NCI-H82 (cell line): Measurements from ENCODE around the gene BNC2.

Experiments used
- DNase-seq: peaks from one replicate; lab custom pipeline; 2025; lab: John Stamatoyannopoulos, UW

The BNC2 gene

GRCh38 chr9:16368237-16369087 lies 502.0 kb downstream of the BNC2 start:
- no peak for DNase-seq

DNA sequence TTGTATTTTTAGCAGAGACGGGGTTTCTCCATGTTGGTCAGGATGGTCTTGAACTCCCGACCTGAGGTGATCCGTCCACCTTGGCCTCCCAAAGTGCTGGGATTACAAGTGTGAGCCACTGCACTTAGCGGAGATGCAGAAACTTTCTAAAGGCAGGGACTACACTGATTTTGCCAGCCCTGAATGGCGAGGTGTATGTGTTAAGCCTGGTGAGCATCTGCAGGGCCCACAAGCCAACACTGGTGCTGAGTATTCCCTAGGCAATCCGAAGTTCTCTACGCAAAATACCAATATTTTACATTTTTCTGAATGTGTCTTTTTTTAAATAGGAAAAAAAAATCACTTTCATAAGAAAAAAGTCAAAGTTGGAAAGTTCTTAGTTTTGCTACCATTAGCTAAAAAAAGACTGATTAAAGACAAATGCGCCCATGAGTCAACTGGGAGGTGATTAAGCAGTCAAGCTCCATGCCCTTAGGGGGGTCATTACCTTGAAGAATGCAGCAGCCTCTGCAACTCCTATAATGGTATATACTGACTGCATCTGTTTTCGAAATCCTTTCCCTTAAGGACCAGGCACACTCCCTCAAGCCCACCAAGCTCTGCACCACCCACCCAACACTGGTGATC lies 502.8 kb downstream of the BNC2 start:
- DNase-seq: no peak

DNA sequence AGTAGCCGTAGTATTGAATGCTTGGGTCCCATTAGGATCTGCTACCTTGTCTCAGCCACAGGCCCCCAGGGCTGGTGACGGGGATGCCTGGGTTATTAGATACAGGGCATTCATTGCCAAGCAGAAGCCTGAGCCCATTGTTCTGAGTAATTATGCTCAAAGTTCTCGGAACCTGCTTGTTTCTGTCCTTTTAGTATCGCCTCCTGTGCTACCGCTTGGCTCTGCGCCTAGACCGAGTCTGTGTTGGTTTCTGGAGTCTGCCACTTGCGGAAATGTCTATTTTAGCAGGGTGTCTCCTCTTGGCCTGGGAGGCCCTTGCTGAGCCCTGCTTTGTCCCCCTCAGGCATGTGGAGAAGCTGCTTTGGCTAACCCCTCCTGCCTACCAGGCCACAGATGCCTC lies 506.1 kb downstream of the BNC2 start:
- no peak for DNase-seq

DNA sequence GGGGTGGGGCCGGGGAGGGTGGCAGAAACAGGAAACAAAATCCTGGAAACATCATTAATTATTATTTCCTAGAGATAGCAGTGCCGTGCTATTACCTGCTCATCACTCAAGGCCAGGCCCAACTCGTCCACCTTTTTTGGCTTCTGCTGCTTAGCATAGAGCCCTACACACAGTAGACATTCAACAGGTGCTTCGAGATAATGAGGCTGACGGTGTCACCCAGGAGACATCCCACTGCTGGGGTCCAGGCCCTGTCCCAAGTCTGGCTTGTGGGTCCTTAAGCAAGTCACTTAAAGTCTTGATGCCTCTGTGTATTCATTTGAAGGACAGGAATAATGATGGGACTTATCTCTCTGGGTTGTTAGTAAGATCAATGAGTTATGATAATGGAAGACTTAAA lies 506.6 kb downstream of the BNC2 start:
- DNase-seq: no peak

DNA sequence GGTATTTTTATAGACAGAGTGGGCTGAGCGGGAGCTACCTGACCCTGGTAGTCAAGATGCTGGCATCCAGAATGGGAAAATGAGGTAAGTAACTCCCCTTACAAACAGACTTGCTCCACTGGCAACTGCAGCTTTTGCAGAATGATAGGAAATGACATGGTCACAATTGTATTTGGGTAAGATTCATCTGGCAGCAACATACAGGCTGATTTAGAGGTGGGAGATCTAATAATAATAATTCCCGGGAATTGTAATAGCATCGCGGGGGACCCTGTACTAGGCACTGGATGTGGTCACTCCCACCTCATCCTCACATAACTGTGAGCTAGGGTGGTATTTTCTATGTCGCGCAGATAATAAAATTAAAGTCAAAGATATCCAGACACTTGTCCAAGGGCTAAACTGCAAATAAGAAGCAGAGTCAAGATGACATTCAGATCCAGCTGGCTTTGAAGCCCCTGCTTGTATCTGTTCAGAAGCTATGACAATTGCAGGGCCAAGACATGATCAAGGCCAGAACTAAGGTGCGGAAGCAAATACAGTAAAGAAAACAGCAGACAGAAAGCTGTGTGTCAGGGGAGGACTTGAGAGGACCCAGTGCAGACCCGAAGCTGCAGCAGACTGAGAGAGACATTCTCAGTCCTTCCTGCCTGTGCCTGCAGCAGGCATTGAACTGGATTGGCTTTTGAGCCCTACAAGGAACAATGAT lies 507.2 kb downstream of the BNC2 start:
- DNase-seq: no peak

DNA sequence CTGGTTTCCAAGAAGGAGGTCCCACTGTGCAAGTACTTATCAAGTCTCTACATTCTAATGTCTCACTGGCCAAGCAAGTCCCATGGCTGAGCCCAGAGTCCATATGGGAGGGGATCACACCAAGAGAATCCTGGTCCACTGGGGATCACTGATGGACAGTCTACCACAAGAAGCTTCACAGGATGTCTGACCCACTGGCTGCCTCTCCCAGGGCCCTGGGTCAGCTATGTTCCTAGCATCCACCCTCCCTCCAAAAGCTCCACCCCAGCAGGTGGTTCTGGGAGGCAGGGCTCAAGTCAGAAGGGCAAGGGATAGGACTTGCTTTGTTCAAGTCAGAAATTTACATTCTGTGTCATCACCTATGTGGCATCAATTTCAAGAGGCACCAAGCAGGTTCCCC lies 508.5 kb downstream of the BNC2 start:
- no peak for DNase-seq

- DNase-seq: no peak
These were observed 509.4 kb downstream of the BNC2 start for GRCh38 chr9:16361118-16361517.

- DNase-seq: no peak
These were observed 510.2 kb downstream of the BNC2 start for GRCh38 chr9:16360247-16360646.
